ENCODE measurements around the gene WDR81.

WDR81 gene

GRCh38 chr17:1709403-1709951 lies 15.0 kb upstream of the WDR81 start:
- no peak for TF ChIP-seq ZNF274 (IDR thresholded peaks at IDR 0.05; ENCODE audit: low read depth, low read length)
- H3K4me3 ChIP-seq (ENCODE audit: low read length): no peak overlapping the region

- peak within 1 kb of the TSS; percentile 41; the same call in 1 of the 2 replicates for H3K4me3 ChIP-seq (ENCODE audit: low read length)
- no peak for TF ChIP-seq ZNF274 (IDR thresholded peaks at IDR 0.05; ENCODE audit: low read depth, low read length)
Measured at GRCh38 chr17:1709971-1710806, 14.3 kb upstream of the WDR81 start, which contains the start of gene TLCD2. TSS of gene TLCD2 (minus strand) at chr17:1710377. CDS start at chr17:1710242, 135 bp downstream.

GRCh38 chr17:1710807-1711553 lies 13.5 kb upstream of the WDR81 start:
- no peak for TF ChIP-seq ZNF274 (IDR thresholded peaks at IDR 0.05; ENCODE audit: low read depth, low read length)
- no peak overlapping the region for H3K4me3 ChIP-seq (ENCODE audit: low read length)

- H3K4me3 ChIP-seq (ENCODE audit: low read length): no peak overlapping the region
- no peak for TF ChIP-seq ZNF274 (IDR thresholded peaks at IDR 0.05; ENCODE audit: low read depth, low read length)
Measured at GRCh38 chr17:1711804-1712203, 12.7 kb upstream of the WDR81 start.

GRCh38 chr17:1712271-1712670 lies 12.2 kb upstream of the WDR81 start:
- TF ChIP-seq ZNF274 (IDR thresholded peaks at IDR 0.05; ENCODE audit: low read depth, low read length): no peak
- H3K4me3 ChIP-seq (ENCODE audit: low read length): no peak overlapping the region

GRCh38 chr17:1713160-1713877 lies 11.2 kb upstream of the WDR81 start:
- no peak for TF ChIP-seq ZNF274 (IDR thresholded peaks at IDR 0.05; ENCODE audit: low read depth, low read length)
- no peak overlapping the region for H3K4me3 ChIP-seq (ENCODE audit: low read length)

- H3K4me3 ChIP-seq (ENCODE audit: low read length): no peak overlapping the region
- no peak for TF ChIP-seq ZNF274 (IDR thresholded peaks at IDR 0.05; ENCODE audit: low read depth, low read length)
Measured at GRCh38 chr17:1713878-1714426, 10.6 kb upstream of the WDR81 start.

- no peak for TF ChIP-seq ZNF274 (IDR thresholded peaks at IDR 0.05; ENCODE audit: low read depth, low read length)
- H3K4me3 ChIP-seq (ENCODE audit: low read length): no peak overlapping the region; the same call in 1 of the 2 replicates
Measured at GRCh38 chr17:1714427-1714979, 10.0 kb upstream of the WDR81 start.

GRCh38 chr17:1714980-1715802 lies 9.3 kb upstream of the WDR81 start:
- TF ChIP-seq ZNF274 (IDR thresholded peaks at IDR 0.05; ENCODE audit: low read depth, low read length): no peak
- peak overlapping the region; percentile 67 for H3K4me3 ChIP-seq (ENCODE audit: low read length)

GRCh38 chr17:1715803-1716075 lies 8.8 kb upstream of the WDR81 start:
- H3K4me3 ChIP-seq (ENCODE audit: low read length): peak overlapping the region; percentile 67
- no peak for TF ChIP-seq ZNF274 (IDR thresholded peaks at IDR 0.05; ENCODE audit: low read depth, low read length)

- H3K4me3 ChIP-seq (ENCODE audit: low read length): peak overlapping the region; percentile 85
- TF ChIP-seq ZNF274 (IDR thresholded peaks at IDR 0.05; ENCODE audit: low read depth, low read length): no peak
Measured at GRCh38 chr17:1716076-1716911, 8.2 kb upstream of the WDR81 start.
